Fibroblast of the conjunctiva (primary cell): Measurements from ENCODE around the gene LRRC8C.

Source experiments
- DNase-seq: peaks from one replicate; pipeline ENCODE4 v3.0.0-alpha.2; 2010; ENCODE audit warnings: low read depth

The LRRC8C gene

DNA sequence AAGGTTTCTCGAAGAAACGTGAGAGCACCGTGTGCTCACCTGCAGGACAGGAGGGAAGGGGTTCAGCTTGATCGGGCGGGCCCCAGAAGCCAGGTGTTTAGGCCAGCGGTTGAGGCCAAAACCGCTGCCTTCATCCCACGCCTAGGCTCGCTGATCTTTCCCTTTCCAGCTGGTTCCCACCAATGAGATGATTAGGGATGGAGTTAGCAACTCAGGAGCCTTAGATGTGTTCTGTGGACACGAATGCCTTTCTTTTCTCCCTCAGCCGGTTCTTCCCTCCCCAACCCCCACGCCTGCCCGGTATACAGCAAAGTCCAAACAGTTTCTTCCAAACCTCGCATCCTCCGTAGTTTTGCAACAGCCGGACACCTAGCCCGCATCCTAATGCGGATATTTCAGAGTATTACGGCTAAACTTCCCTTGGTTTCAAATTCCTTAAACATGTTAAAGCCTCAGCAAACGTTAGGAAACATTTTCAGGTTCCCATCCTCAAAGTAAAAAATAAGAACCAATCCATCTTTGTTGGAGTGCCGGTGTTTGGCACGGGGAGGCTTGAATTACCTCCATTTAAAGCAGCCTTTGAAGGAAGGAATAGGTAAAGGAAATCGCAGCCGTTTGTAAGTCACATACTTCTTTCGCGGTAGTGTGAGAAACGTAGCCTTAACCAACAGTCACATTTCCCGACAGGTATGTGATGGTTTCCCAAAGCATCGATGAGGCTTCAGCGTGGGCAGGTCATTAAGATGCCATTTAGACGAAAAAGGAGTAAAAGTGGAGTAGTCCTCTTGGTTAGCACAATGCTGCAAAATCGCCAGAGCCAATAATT, 1.1 kb downstream of the LRRC8C start:
- DNase-seq, result no peak

DNA sequence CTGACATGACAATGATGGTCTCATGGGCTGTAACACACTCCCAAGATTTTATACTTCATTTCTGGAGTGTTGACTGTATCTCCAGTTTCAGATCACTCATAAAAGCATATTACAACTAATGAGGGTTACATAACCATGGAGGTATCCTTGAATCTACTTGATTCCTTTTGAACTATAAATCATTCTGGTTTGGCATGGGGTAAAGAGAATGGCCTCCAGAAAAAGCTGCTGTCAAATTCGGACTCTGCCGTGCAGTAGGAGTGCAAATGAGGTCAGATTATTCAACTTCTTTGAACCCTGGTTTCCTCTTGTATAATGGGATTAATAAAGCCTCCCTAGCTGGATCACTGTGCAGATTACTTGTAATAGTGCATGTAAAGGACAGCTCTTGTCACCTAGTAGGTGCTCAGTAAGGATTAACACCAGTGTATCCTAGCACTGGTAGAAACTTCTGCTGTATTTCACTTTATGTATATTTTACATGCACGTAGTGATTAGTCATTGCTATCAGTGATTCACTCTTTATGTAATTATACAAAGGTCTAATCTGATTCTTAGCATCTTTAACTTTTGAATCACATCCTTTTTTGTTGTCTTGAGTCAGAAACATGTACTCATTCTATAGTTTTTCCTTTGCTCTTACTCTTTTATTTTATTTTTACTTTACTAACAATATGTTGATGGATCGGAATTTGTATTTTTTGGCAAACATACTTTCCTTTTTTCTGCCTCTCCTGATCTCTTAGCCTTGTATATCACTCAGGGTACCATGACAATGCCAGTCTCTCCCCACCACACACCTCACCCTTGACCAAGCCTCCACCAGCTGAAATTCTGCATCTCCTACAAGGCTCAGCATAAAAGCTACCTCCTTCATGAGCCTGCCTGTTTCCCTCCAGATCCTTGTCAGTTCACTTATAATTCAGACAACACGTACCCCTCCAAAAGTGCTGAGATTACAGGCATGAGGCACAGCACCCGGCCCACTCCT, 3.2 kb downstream of the LRRC8C start:
- no peak for DNase-seq

DNA sequence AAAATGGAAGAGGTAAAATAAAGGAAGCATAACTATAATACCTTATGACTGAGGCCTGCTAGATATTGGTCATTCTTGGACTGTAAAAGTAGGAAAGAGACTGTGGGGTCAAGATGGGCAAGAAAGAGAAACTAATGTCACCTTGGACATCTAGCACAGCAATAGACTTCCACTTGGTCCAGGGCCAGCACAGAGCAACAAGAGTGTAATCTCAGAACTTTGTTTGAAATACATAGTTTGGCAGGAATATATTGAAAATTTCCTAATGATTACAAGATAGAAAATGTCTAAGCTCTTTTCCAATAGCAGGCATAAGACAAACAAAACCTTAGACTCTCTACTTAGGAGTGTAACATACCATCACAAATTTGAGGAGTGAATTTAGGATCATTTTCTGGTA, 4.6 kb downstream of the LRRC8C start:
- DNase-seq, result peak; percentile 36

DNA sequence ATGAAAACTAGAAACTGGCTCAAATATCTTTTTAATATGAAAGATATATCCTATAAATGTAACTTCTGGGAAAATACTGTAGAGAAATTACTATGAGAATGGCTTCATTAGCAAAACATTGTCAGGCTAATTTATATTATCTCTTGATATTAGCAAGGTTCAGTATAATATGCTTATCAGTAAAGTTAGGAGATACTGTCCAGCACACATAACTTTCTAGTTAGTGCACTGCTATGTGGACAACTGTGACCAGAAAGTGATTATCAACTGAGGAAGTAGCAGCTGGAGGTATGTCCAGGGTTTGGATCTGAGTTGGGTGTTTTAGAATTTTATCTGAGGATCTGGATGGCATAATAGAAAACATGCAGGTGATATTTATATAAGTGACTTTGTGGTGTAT, 7.5 kb downstream of the LRRC8C start:
- DNase-seq, result no peak

DNA sequence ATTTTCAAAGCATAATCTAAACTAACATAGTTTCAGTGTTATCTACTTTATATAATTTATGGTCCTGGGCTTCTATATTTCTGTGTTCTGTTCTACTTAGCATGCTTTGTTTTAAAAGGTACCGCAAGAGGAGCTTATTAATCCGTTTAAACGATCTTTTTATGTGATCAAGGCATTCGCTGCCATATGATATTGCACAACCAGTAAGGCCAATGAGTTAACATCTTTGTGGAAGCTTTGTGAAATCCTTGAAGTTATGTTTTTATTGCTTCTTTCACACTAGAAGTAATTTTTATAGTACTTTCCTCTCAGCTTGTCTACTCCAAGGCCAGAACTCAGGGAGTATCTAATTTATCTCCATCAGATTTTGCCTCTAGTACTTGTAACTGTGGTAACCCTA, 8.9 kb downstream of the LRRC8C start:
- DNase-seq, result no peak

DNA sequence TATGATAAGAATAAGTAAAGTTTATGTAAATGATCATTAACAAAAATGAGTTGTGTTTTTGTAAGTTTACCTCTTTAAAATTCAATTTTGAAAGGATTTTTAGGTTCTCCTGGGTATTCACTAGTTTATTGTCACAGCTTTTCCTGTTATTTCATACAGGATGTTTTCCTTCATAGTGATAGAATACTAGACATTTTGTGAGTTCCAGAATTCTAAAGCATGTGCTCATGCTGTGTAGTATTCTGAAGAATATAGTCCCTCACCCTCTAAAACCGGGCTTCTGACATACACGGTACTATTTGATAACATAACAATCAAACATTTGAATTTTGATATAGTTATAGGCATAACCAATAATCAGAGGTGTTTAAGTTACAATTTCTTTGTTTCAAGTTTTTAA, 10.7 kb downstream of the LRRC8C start:
- no peak for DNase-seq

DNA sequence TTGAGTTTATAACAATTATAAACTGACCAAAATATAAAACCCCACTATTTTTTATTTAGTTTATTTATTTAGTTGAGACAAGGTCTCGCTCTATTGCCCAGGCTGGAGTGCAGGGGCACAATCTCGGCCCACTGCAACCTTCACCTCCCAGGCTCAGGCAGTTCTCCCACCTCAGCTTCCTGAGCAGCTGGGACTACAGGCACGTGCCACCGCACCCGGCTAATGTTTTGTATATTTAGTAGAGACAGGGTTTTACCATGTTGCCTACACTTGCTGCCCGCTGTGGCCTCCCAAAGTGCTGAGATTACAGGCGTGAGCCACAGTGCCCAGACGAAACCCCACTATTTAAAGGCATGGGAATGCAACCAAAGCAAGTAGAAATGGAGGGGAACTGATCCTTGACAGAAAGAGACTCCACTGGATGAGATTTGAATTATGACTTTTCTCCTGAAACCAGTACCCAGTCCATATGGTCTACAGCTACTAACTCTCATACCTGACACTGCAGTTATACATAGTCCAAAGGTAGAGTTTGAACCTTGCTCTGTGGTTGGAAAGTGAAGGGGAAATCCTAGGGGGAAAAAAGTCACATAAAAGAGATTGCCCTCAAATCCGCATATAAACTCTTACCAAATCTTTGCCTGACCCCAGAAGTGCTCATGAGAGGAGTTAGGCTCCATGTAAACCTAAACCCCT, 11.3 kb downstream of the LRRC8C start:
- DNase-seq, result no peak

DNA sequence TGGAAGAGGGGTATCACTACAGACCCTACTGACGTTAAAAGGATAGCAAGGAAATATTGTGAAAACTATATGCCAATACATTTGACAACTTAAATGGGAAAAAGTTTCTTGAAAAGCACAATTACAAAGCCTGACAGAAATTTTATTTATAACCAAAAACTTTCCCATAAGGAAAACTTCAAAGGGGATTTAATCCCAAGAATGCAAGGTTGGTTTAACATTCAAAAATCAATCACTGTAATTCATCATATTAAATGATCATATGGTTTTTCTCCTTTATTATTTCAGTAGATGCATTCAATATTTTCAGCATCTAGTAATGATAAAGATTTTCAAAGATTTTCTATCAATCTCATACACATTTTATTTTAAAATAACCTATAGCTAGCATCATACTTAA, 13.3 kb downstream of the LRRC8C start:
- no peak for DNase-seq

DNA sequence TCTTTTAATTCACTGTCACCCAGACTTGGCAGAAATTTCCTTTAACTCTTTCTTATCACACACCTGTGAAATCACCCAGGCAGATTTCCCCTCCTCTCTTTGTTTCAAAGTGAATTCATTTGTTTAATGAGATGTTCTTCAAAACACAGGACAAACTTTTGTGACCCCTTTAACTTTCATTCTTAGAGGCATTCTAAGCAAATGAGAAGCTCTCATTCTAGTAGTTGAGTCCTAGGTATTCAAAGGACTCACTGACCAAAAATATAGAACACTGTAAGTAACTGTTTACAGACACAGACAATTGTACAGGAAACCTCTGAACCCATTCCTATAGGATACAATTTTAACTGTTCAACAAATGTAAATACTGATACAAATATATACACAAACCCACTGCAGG, 16.9 kb downstream of the LRRC8C start:
- DNase-seq, result no peak

DNA sequence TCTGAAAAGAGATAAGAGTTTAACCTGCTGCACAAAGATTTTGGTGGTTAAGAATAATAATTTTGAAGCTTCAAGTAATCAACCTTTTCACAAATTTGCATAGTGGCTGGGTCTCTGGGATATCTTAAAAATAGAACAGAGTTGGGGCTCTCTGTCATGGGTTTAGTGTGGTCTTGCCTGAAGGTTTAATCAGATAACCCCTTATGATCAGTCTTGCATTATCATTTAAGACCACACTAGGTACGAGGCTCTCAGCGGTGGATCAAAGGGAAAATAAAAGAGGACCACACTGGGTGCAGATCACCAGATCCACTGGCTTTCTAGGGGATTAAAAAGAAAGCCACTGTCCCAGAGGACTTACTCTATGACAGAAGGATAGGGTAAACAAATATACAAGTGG, 19.5 kb downstream of the LRRC8C start:
- no peak for DNase-seq

DNA sequence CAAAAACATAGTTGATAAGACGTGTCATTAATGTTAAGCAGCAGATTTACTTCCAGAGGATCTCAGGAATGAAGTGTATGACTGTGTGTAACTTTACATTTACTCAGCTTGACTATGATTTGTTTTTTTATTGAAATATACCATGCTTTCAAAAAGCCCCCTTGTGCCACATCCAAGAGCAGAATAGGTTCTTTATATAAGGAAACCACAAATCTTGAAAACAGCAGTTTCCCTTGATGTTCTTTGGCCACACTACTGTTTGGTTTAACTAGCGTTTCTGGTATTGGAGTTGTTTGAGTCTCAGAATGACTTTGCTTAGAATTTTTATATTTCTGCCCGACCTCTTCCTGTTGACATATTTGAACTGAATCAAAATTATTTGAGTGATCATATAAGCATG, 25.0 kb downstream of the LRRC8C start:
- DNase-seq, result no peak

DNA sequence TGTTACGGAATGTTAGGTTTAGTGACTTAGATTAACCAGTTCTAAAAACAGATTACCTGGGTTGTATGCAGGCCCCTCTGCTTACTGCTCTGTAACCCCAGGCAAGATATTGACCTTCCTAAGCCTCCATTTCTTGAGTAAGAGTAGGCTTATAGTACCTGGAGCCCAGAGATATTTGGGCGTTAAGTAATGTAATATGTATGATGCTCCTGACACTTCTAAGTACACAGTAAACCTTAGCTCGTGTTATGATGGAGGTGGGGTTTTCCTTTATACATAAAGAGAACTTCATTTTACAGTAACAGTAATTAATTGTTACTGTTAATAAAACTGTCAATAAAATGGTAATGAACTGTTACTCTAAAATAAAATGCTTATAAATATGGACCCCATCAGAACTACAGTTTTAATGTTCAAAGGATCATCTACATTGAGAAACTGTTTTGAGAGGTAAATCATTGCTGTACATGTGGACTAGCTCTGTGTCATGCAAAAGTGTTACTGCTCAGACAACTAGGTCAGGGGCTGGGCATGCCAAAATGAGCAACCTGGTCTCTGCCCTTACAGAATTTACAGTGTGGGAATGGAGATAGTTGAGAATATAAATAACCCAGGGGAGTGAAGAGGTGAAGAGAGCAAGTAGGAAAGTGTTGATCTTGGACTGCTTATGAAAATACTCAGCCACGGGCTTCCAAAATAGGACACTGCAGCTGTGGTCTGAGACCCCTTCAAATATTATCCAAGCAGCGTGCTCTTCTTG, 26.6 kb downstream of the LRRC8C start:
- no peak for DNase-seq

DNA sequence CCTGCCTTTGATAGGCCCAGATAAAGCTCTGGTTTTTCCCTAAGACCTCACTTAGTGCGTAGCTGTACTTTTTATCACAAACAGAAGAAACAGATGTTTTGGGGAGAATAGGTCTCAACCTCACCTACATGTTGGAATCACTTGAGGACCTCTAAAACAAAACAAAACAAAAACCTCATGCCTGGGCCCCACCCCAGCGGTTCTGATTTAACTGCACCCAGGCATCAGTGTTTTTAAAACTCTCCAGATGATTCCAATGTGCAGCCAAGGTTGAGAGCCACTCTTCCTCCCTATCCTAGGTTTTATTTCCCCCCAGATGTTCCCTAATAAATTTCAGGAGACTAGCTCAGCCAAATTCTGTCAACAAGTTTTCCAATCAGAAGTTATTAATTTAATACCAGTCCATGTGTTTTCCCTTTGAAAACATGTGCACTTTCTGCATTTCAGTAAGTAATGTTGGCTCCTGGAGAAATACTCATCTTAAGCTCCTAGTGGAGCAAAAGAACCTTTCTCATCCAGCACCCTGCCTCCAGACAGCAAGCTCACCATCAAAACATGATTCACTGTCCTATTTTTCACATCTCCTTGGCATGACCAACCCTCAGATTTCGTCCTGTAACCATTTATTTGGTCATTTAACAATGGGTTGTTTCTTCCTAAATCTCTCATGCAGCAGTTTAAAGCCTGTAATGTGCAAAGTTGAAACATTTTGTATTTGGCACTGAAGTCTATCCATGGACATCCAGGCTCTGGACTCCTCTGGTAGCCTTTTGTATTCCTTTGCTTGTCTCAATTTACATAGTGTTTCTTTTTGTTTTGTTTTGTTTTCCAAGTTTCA, 27.5 kb downstream of the LRRC8C start:
- no peak for DNase-seq

DNA sequence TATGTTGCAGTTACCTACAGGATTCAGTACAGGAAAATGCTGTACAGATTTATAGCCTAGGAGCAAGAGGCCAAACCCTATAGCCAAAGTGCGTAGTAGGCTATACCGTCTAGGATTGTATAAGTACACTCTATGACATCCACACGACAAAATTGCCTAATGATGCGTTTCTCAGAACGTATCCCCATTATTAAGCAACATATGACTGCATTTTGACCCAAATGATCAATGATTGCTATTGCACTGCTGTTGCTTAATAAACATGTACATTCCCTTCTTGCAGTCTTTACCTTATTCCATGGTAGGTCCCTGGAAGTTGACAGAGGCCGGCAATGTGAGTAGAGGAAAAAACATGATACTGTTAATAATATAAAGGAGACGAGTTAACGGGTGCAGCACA, 33.0 kb downstream of the LRRC8C start:
- DNase-seq, result no peak

DNA sequence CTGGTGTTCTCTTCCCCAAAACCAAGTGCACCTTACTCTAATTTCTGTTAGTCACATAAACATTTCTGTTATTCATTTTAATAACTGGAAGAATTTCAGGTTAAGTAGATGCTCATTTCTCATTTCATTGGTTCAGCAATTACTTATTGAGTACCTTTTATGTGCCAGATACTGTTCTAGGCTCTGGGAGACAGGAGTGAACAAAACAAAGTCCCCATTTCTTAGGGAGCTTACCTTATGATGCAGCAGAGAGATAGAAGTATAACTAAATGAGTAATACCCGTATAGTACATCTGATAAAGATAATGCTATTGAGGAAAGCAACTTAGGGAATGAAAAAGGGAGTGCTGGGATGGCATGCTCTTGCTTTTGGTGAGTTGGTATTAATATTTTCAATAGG, 33.7 kb downstream of the LRRC8C start:
- DNase-seq, result no peak

DNA sequence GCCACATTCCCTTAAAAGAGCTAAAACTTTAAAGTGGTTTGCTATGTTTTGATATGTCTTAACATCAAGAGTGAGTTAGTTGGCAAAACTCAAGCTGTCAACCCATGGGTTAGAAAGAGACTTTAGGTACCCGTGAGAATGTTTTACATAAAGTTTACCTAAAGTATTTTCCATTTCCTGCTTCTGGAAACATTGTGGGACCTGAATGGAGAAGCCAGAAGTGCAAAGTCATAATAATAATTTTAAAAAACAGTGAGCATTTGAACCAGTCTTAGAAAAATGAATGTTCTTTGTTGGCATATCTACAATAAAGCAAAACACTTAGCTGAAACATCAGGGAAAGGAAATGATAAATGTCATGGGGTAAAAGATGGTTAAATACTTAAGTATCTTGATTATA, 34.8 kb downstream of the LRRC8C start:
- DNase-seq, result no peak

DNA sequence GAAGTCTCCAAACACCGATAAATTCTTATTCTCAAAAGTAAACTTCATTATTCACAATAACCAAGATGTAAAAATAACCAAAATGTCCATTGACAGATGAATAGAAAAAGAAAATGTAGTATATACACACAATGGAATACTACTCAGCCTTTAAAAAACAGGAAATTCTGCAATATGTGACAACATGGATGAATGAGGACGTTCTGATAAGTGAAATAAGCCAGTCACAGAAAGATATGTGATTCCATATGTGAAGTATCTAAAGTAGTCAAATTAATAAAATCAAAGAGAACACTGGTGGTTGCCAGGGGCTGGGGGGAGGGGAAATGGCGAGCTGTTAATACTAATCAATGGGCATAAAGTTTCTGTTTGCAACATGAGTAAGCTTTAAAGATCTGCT, 36.0 kb downstream of the LRRC8C start:
- no peak for DNase-seq

DNA sequence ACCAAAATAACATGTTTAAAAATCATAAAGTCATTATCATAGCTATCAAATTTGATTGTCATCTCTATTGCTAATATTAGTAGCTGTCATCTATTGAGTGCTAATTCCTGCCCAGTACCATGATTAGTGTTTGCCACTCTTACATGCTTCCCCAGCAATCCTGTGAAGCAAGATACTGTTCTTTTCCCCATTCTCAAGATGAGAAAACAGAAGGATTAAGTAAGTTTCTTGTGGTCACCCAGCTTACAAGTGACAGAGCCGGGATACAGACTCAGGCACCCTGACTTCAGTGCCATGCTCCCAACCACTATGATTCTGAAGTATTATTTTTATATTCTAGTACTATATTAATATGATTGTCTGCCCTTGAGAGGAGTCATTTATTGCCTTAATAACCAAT, 36.5 kb downstream of the LRRC8C start:
- no peak for DNase-seq

DNA sequence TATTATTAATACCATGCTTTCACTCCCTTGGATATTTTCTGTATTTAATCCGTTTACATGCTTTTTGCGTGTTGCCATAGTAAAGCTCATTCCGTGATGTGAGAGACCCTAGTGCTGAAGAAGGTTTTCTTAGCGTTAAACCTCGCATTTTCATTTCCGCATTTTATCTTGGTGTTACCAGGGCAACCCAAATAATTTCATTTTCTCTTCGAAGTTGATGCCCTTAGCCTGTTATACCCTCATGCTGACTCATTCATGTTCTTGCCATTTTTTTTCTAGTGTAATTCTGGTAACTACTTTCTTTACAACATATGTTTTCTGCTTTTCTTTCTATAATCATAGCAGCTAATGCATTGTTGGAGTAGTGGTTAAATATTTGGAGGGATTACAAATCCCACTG, 37.2 kb downstream of the LRRC8C start:
- DNase-seq, result peak; percentile 73

DNA sequence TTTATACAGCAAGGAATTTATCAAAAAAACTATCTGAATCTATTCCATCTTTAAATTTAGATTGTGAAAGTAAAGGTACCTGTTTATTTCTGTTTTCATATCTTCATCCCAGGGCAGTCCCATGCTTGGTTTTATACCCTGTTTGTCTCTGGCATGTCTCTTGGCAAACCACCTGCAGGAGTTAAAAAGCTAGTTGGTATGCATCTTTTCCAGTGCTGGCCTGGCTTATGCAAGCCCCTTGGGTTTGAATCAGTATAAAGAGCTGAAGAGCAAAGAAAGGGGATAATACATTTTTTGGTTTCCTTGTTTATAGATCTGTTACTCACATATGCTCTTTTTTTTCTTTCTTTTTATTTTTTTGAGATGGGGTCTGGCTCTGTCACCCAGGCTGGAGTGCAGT, 37.8 kb downstream of the LRRC8C start:
- no peak for DNase-seq
